COLO668 (cell line): ENCODE data around the gene CDKAL1.
A peak's percentile ranks its signal among the peaks of the same experiment; 100 is the strongest.
"Not testable (repeated sequence)": the region's sequence is repeated elsewhere in the genome, so short reads cannot be mapped to it uniquely, and the experiment has no call there.

Experiments used
- DNase-seq: peaks from one replicate; lab custom pipeline; 2025; ENCODE audit not compliant: unreplicated experiment; lab: John Stamatoyannopoulos, UW

CDKAL1 gene

DNA sequence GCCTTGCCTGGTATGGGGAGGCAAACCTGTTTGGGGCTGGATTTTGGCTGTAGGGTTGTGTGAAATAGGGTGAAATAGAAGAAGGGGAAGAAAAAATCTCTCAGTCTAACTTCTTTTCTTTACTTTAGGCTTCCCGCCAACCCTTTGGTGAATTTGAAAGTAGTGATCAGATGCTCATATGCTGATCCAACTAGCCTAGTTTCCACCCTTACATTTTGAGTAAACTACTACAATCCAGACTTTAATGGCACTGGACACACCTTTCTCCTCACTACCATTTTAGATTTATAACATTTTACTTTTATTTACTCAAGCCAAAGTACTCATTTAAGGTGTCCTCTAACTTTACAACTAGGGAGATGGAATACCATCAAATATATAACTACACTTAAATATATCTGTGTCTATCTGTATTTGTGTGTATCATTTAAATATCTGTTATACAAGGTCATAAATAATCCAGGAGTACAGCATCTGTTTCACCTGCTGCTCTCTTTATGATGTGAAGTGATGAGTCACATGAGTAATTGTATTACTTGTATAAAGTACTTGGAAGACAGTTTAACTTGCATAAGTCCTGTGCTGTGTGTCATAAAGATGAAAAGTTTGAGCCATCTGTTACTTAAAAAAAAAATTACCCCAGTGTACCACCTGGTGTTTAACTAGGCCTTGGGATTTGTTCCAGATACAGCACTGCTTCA lies 172.1 kb downstream of the CDKAL1 start:
- DNase-seq: peak; percentile 23

DNA sequence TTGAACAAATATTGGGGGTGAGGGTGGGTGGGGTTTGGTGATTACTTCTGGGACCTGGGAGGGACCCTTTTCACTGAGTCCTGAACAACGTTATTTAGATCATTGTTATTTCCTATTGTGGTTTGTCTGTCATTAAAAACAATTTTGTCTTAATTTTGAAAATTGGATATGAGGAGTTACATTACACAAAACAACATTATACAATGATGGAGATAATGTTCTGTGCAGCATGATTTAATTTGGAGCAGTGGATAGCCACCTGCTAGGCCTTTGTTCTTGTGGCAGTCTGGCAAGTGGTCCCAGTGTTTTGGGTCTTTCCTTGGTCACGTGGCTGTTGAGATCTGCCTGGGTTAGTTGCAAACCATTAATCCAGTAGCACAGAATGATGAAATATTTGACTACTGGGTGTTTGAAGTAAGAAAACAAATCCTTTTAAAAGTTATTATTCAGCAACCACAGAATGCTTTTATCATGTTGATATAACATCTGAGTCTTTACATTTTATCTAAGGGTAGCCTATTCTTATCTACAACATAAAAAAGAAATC lies 172.8 kb downstream of the CDKAL1 start:
- DNase-seq: peak; percentile 31

DNA sequence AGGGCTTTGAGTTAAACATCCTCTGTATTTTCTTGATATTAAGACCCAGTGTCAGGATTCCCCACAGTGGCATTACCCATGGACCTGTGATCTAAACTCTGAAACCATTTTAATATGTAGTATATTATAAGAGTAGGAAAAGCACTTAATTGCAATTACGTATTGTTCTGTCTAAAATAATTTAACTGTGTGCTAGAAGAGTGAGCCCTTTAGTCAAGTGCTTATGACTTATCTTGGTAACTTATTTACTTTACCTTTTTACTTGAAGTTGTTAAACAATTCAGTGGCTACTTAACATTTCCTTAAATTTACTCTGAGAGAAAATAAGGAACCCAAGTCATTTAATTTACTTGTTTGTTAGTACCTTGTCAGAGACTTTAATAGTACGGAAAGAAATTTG lies 173.6 kb downstream of the CDKAL1 start:
- DNase-seq: no peak

DNA sequence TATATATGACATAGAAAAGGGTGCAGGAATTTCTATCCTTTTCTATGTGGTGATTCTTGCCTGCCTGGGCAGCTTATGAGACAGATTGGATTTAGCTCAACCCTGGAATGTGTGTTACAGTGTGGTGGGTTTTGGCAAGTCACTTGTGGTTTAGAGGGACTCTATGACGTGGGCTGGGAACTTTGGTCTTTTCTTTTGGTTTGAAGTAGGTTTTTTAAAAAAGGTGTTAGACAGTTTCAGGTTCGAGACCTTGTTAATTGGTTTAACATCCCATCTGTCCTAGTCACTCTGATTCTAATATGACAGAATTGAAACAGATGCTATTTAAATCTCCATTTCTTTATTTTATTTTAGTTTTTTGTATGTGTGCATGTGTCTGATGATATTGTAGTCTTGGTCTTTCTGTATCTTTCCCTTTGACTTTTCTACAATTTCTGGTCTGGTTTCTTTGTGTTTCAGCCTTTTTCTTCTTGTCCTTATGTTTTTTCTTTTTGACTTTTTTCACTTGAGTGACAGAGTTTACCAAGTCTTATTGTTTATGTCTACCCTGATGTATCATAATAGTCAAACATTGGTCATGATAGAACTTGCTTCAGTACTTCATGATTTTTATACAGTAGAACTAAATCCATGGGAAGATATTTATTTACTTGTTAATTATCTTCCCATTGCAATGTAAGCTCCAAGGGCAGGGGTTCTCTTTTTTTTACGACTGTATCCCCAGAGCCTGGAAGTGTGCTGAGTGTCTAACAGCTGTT lies 174.3 kb downstream of the CDKAL1 start:
- no peak for DNase-seq

DNA sequence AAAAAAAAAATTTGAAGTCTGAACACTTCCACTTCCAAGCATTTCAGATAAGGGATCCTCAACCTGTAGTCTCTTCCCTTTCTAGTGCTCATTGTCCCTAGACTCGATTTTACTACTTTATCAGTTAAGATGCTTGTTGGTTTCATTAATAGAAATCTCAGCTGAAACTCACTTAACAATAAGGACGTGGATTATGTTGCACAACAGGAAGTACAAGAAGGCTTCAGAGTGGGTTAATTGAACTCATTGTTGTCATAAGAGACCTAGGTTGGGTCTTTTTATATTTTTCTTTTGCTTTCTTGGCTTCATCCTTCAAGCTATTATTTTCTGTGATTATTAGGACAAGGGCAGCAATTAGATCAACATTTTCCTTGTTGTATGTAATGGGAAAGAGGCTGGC lies 175.2 kb downstream of the CDKAL1 start:
- DNase-seq: no peak

DNA sequence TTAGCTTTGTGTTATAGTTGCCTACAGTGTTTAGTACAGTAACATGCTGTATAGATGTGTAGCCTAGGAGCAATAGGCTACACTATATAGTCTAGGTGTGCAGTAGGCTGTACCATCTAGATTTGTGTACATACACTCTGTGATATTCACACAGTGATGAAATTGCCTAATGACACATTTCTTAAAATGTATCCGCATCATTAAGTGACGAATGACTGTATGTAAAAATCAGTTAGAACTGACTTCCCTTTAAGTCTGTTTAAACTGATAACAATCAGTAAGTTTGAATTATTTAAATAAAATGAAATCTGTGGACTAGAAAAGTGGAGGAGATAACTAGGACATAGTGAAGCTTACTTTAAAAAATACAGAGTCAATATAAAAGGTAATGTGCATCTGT lies 176.1 kb downstream of the CDKAL1 start:
- no peak for DNase-seq

DNA sequence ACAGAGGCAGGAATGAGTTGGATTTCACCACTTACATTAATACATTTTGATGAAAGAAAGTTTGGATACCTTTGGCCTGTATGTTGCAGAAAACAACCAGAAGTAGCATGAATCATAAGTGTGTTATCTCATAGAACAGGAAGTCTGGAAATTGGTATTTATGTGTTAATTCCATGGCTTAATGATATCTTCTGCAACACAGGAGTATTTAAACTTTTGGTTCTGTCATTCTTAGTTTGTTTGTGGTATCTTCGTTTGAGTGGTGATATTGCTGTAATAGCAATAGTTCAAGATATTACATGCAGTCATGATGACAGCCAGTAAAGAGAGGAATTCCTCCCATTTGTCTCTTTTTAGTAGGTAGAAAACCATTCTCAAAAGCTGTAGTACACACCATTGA lies 177.3 kb downstream of the CDKAL1 start:
- DNase-seq: no peak

DNA sequence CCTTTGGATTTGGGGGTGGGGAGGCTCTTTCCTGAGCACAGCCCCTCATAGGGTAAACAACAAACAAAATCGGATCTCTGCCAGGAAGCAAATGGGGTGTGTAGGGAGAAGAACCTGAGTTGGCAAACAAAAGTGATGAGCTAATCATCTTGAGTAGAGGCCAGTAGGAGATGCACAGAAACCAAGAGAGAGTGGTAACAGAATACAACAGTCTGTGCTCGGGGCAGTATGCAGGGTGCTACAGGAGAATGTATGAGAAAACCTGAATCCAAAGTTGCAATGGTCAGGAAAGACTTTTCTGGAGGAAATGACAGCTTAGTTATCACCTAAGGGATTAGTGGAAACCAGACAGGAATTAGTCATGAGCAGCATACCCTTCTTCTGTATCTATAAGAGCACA lies 177.8 kb downstream of the CDKAL1 start:
- DNase-seq: no peak

DNA sequence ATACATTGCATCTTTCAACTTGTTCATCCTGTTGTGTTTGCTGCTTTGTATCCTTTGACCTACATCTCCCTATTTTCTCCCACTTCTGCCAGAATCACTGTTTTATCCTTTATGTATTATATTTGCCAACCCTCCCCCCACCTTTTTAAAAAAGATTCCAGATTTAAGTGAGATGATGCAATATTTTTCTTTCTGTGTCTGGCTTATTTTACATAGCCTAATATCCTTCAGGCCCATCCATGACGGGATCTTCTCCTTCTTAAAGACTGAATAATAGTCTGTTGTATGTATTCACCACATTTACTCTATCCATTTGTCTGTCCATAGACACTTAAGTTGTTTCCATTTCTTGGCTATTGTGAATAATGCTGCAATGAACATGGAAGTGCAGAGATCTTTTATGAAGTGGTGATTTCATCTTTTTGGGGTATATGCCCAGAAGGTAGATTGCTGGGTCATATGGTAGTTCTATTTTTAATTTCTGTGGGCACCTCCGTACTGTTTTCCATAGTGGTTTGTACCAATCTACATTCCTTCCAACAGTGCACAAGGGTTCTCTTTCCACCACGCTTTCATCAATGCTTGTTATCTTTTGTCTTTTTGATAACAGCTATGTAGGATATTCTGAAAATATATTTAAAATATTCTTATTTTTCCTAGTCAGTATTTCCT lies 181.0 kb downstream of the CDKAL1 start:
- no peak for DNase-seq

DNA sequence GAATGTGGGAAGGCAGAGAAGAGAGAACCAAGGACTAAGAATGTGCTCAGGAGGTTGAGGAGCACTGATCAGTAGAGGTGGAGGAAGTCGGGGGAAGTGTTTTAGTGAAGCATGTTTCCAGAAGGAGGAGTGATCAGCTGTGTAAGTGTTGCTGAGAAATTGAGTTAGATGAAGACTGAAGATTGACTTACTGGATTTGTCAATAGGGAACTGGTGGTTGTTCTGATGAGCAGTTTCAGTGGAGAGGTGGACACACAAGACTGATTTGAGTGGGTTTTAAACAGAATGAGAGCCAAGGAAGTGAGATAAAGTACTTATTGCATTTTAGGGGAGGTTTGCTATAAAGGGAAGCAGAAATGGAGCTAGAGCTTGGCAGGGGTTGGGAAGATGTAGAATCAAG lies 182.6 kb downstream of the CDKAL1 start:
- DNase-seq: no peak

DNA sequence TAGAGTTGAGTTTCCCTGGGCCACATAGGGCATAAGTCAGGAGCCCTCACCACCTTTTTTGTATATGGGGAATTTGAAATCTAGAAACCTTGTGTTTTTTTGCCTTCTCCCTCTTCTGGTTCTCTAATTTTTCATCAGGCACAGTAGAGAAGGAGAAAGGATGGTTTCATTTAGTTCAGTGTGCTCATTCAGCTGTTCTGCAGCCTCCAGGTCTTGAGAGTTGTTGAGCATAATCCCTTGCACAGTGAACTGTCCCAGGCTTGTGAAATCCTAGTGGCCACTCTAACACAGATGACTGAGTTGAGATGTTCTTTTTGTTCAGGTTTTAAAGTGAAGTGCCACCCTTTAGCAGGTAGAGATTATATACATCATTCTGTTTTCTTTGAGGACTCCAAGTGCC lies 183.5 kb downstream of the CDKAL1 start:
- no peak for DNase-seq

DNA sequence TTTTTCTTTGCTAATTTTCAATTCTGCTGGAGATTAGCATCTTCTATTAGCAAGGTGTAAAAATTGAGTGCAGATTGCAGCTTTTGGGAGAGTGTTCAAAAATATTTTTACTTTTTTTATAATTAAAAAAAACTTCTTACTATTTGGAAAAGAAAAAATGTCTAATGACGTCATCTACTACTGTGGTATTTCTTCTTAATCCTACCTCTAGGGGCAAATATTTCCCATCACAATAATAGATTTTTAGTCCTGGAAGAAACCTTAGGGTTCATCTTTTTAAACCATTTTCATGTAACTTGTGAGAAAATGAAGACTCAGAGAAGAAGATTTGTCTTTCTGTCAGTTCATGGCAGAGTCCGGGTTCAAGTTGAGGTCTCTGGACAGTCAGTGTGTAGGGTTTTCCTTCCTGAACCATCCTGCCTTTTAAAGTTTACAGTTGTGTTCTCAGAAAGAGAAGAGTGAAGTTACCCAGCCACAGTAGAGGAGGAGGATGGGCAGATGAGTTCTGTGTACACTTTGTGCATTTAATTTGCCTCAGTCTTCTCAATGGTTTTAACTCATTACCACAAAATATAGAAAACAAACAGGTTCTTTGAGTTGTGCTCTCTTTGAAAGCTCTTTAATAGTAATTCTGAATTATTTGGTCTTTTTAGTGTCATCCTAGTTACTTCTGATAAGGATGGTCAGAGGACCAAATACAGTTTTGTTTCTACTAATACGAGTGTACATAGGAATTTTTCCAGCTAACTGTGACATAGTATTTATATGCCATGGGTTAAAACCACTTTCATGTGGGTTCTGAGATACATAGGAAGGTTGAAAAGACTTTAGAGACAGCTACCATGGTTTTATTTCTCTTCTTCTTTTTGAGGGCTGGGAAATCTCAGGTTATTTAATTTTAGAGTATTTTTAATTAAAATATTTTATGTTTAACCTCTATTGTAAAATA lies 184.7 kb downstream of the CDKAL1 start:
- DNase-seq: no peak

DNA sequence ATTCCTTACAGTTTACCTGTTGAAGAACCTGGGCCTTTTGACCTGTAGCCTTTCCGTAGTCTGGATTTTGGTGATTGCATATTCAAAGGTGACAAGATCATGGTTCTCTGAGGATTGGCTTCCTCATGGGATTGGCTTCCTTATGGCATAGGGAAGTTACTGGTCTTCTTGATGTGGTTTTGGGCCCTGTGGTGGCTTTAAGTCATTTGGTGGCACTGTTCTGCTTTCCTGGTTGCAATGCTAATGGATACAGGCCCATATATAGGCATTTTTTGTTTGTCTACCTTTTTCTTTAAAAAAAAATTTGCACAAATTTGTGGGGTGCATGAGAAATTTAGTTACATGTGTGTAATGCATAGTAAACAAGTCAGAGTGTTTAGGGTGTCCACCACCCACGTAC lies 185.7 kb downstream of the CDKAL1 start:
- DNase-seq: no peak

DNA sequence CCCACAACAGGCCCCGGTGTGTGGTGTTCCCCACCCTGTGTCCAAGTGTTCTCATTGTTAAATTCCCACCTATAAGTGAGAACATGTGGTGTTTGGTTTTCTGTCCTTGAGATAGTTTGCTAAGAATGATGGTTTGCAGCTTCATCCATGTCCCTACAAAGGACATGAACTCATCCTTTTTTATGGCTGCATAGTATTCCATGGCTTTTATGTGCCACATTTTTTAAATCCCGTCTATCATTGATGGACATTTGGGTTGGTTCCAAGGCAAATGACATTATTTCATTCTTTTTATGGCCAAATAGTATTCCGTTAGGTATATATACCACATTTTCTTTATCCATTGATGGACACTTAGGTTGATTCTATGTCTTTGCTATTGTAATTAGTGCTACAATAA lies 186.9 kb downstream of the CDKAL1 start:
- not testable (repeated sequence) for DNase-seq

DNA sequence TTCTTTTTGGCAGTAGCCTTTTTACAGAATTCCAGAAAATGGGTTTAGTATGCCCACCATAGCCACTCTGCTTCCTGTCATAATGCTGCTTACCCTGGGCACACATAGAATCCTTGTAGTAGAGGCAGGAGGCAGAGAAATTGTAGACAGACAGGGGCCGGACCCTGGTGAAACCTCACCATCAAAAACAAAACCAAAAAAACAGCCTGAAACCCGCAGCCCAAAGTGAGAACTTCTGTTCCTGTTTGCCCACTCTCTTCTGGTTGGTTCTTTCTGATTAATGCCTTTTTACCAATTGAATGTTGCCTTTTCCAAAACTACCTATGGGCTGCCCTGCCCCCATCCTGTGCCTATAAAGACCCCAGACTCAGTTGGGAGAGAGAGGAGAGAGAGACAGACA lies 188.2 kb downstream of the CDKAL1 start:
- no peak for DNase-seq

DNA sequence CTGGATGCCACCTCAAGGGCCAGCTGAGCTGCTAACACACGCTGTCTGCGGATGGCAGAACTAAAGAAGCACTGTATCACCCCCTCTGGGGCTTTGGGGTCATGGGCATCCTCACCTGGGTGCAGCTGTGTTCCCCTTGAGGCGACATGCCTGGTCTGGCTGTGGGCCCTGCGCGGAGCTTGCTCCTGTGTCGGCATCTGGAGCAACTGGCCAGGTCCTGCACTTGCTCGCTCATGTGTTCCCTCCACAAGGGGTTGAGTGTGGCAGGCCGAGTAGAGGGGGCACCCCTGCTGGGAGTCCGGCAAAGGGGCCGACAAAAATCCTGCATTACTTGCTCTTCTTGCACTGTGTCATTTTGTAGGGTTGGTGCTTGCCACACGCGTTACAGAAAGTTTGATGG lies 189.0 kb downstream of the CDKAL1 start:
- no peak for DNase-seq

DNA sequence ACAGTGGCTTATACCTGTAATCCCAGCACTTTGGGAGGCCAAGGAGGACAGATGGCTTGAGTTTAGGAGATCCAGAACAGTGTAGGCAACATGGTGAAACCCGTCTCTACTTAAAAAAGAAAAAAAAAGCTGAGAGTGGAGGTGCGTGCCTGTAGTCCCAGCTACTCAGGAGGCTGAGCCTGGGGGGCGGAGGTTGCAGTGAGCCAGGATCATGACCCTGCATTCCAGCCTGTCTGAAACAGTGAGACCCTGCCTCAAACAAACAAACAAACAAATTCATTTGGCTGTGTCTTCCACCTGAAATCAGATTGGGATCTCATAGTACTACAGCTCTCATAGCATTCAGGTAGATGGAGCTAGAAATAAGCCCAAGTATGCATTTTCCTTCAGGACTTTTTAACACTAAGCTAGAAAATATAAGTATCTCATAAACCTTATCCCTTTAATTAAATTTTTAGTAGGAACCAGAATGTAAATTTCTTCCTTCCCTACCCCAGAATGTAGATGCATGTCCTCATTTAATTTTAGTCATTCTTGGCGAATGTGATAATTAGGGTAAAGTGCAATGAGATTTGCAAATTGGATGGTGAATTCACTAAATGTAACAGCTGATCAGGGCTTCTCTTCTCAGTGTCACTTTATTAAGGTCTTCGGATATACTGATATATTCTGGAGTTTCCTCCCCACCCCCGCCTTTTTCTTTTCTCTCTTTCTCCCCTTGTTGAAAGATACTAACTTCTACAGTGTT lies 190.4 kb downstream of the CDKAL1 start:
- no peak for DNase-seq

DNA sequence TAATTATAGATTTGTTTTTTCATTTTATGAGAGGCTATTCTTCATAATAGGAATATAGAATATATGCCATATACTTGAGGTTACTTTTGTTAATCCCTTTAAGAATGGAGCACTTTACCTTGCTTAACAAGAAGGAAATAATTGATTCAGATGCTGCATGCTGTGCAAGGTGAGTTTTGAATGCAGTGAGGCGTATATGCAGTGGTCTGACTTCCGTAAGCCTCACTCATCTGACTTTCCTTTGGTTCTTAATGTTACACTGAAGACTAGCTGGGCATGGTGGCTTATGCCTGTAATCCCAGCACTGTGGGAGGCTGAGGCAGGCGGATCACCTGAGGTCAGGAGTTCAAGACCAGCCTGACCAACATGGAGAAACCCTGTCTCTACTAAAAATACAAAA lies 191.0 kb downstream of the CDKAL1 start:
- DNase-seq: not testable (repeated sequence)

DNA sequence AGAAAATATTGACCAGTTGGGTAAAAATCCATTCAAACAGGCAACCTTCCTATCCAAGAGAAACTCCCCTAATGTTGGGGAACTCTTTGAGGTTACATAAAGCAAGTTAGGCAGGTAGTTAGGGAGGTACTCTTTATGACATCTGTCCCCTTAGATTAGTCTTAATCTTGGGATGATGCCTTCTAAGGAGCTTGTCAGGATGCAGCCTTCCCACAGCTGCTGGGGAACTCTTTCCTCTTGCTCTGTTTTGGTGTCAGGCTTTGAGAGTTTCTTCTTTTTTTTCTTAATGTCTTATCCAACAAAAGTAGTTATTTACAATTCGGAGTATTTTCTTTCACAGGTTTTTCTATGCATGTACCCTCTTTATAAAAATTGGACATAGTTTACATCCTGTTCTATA lies 194.8 kb downstream of the CDKAL1 start:
- DNase-seq: no peak

DNA sequence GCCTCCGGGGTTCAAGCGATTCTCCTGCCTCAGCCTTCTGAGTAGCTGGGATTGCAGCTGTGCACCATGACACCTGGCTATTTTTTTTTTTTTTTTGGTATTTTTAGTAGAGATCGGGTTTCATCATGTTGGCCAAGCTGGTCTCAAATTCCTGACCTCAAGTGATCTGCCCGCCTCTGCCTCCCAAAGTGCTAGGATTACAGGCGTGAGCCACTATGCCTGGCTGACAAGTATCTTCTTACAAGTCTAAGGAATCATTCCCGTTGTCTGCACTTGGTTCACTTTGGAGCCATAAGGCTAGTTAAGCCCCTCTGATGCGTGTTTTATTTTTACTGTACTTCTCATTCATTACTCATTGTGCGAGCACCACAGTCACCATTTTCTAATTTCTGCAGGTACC lies 198.1 kb downstream of the CDKAL1 start:
- DNase-seq: not testable (repeated sequence)
